Liver (tissue), 9 donors: ENCODE results near the gene FMN2. TPM values are rescaled to one million over a fixed set of nuclear protein-coding genes. Genes with fewer than 3 reads are reported as not detected.

ENCODE experiments used
- DNase-seq: peaks from one replicate; pipeline ENCODE4 v3.0.0-alpha.2; 2017; ENCODE audit warnings: low spot score
- H3K27ac ChIP-seq, 2 donors: one replicate each; pipeline ENCODE4 v1.7.0; 2013; ENCODE audit warnings: inconsistent platforms in 2 of 2, low read length in 2 of 2, control low read depth in 1 of 2, low read depth in 1 of 2, mild to moderate bottlenecking in 1 of 2
- H3K27me3 ChIP-seq, 4 donors: one replicate each; pipeline versions ENCODE4 v1.6.1 to v1.7.0; 2013; ENCODE audit warnings: low read length in 3 of 4, inconsistent platforms in 1 of 4, mild to moderate bottlenecking in 1 of 4, moderate library complexity in 1 of 4; ENCODE audit not compliant: control insufficient read depth in 4 of 4, insufficient read depth in 4 of 4
- H3K36me3 ChIP-seq, 4 donors: one replicate each; pipeline versions ENCODE4 v1.6.1 to v1.7.0; 2013; ENCODE audit warnings: low read length in 3 of 4, mild to moderate bottlenecking in 3 of 4, low read depth in 1 of 4, moderate library complexity in 1 of 4; ENCODE audit not compliant: control insufficient read depth in 4 of 4, insufficient read depth in 3 of 4
- H3K4me1 ChIP-seq, 4 donors: one replicate each; pipeline versions ENCODE4 v1.6.1 to v1.7.0; 2013; ENCODE audit warnings: low read length in 3 of 4, mild to moderate bottlenecking in 3 of 4, moderate library complexity in 1 of 4; ENCODE audit not compliant: control insufficient read depth in 4 of 4, insufficient read depth in 4 of 4
- H3K4me3 ChIP-seq, 3 donors: one replicate each; pipeline versions ENCODE4 v1.6.1 to v1.7.0; 2013; ENCODE audit warnings: low read length in 3 of 3, control low read depth in 1 of 3, low read depth in 1 of 3, mild to moderate bottlenecking in 1 of 3
- H3K9ac ChIP-seq, 2 donors: one replicate each; pipeline ENCODE4 v1.7.0; 2013; ENCODE audit warnings: low read length in 2 of 2, mild to moderate bottlenecking in 2 of 2, moderate library complexity in 2 of 2, control low read depth in 1 of 2, low read depth in 1 of 2
- H3K9me3 ChIP-seq, 4 donors: one replicate each; pipeline versions ENCODE4 v1.6.1 to v1.7.0; 2013; ENCODE audit warnings: low read length in 3 of 4; ENCODE audit not compliant: control insufficient read depth in 4 of 4
- EGR1 ChIP-seq, 2 donors: IDR thresholded peaks; 2 replicates each; pipeline ENCODE4 v1.6.1; 2016 to 2018; ENCODE audit warnings: antibody characterized with exemption in 2 of 2, low read depth in 2 of 2
- FOXA1 ChIP-seq: IDR thresholded peaks from 2 replicates; pipeline ENCODE4 v1.6.1; 2016; ENCODE audit warnings: antibody characterized with exemption
- FOXA2 ChIP-seq: IDR thresholded peaks from 2 replicates; pipeline ENCODE4 v1.6.1; 2016; ENCODE audit warnings: antibody characterized with exemption
- GABPA ChIP-seq, 2 donors: IDR thresholded peaks in 1 of 2; conservative IDR thresholded peaks in 1 of 2; 2 replicates each; pipeline ENCODE4 v1.6.1; 2016; ENCODE audit warnings: antibody characterized with exemption in 2 of 2, mild to moderate bottlenecking in 1 of 2, moderate library complexity in 1 of 2
- HNF4A ChIP-seq, 2 donors: conservative IDR thresholded peaks; 2 replicates each; pipeline ENCODE4 v1.6.1; 2016; ENCODE audit warnings: antibody characterized with exemption in 2 of 2, mild to moderate bottlenecking in 2 of 2
- HNF4G ChIP-seq: IDR thresholded peaks from 2 replicates; pipeline ENCODE4 v1.6.1; 2016; ENCODE audit warnings: antibody characterized with exemption
- NR2F2 ChIP-seq: IDR thresholded peaks from 2 replicates; pipeline ENCODE4 v1.6.1; 2016; ENCODE audit warnings: antibody characterized with exemption
- RAD21 ChIP-seq, 2 donors: IDR thresholded peaks; 2 replicates each; pipeline ENCODE4 v1.6.1; 2016; ENCODE audit warnings: antibody characterized with exemption in 2 of 2, mild to moderate bottlenecking in 2 of 2
- RXRA ChIP-seq, 2 donors: IDR thresholded peaks; 2 replicates each; pipeline ENCODE4 v1.6.1; 2017 to 2018; ENCODE audit warnings: antibody characterized with exemption in 2 of 2, mild to moderate bottlenecking in 1 of 2
- SP1 ChIP-seq: IDR thresholded peaks from 2 replicates; pipeline ENCODE4 v1.6.1; 2018; ENCODE audit warnings: antibody characterized with exemption, mild to moderate bottlenecking
- TAF1 ChIP-seq: conservative IDR thresholded peaks from 2 replicates; pipeline ENCODE4 v1.6.1; 2016; ENCODE audit warnings: antibody characterized with exemption, mild to moderate bottlenecking
- YY1 ChIP-seq: IDR thresholded peaks from 2 replicates; pipeline ENCODE4 v1.6.1; 2016; ENCODE audit warnings: antibody characterized with exemption, mild to moderate bottlenecking
- WGBS: extraction: QIAGEN DNeasy Blood & Tissue Kit; methylation state at CpG from one replicate; pipeline ENCODE4 v1.1.7; 2013; 5-methylcytosine and 5-hydroxymethylcytosine counted together
- polyA plus RNA-seq, 2 donors: library from polyadenylated mRNA; stranded (reverse) in 1 of 2; unstranded in 1 of 2; fragments of 200-250 nt in 1 of 2; fragments of >200 nt in 1 of 2; fragmentation: Nextera tagmentation in 1 of 2; extraction: Ambion mirVana in 1 of 2; gene quantifications; one replicate each; pipeline versions ENCODE4 v1.2.1 to v1.2.3, GENCODE V29; 2013 to 2015
- total RNA-seq, 2 donors: library from RNA; depleted of rRNA; stranded (reverse); fragments of >200 nt; gene quantifications; one replicate each; pipeline ENCODE4 v1.2.3, GENCODE V29; 2014
- TF ChIP-seq, protein P1 (sequence below): IDR thresholded peaks from 2 replicates; pipeline ENCODE4 v1.6.1; 2016; ENCODE audit warnings: antibody characterized with exemption
- TF ChIP-seq, protein P2 (sequence below): IDR thresholded peaks from 2 replicates; pipeline ENCODE4 v1.6.1; 2016; ENCODE audit warnings: antibody characterized with exemption
- TF ChIP-seq, protein P3 (sequence below): fragments of 150-350 bp; IDR thresholded peaks from 2 replicates; pipeline ENCODE4 v1.5.1; 2017; ENCODE audit warnings: improper control_type of control experiment, low read depth, low read length; ENCODE audit not compliant: missing input control
- TF ChIP-seq, protein P4 (sequence below): IDR thresholded peaks from 2 replicates; pipeline ENCODE4 v1.6.1; 2016; ENCODE audit warnings: antibody characterized with exemption
- TF ChIP-seq, protein P5 (sequence below): IDR thresholded peaks from 2 replicates; pipeline ENCODE4 v1.6.1; 2016; ENCODE audit warnings: antibody characterized with exemption, mild to moderate bottlenecking
- donor health status: healthy.
- donor health status: healthy.
- donor health status: healthy.
- donor health status: healthy.
- donor health status: healthy.

FMN2 gene
- total and polyA plus RNA-seq, 4 donors = 0.17 TPM; not detected in 3

DNA sequence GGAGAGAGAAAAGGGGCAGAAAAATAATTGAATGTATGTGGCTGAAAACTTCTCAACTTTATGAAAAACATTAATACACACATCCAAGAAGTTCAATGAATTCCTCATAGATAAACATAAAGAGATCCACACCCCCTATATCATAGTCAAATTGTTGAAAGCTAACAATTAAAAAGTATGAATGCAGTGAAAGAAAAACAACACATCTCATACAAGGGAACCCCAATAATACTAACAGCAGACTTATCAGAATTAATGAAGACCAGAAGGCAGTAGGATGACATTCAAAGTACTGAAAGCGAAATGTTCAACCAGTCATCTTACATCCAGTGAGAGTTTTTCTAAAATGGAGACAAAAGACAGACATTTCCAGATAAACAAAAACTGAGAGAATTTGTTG lies 134.4 kb downstream of the FMN2 start (continued):
- TF ChIP-seq GABPA (IDR thresholded peaks at IDR 0.05 in 1 of 2, conservative IDR thresholded peaks at IDR 0.05 in 1 of 2) = no peak
- no peak for TF ChIP-seq TAF1
- no peak for TF ChIP-seq RAD21 (IDR thresholded peaks at IDR 0.05)
- TF ChIP-seq FOXA2 = no peak
- no peak for TF ChIP-seq FOXA1
- TF ChIP-seq, protein P1, sequence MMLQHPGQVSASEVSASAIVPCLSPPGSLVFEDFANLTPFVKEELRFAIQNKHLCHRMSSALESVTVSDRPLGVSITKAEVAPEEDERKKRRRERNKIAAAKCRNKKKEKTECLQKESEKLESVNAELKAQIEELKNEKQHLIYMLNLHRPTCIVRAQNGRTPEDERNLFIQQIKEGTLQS = no peak

DNA sequence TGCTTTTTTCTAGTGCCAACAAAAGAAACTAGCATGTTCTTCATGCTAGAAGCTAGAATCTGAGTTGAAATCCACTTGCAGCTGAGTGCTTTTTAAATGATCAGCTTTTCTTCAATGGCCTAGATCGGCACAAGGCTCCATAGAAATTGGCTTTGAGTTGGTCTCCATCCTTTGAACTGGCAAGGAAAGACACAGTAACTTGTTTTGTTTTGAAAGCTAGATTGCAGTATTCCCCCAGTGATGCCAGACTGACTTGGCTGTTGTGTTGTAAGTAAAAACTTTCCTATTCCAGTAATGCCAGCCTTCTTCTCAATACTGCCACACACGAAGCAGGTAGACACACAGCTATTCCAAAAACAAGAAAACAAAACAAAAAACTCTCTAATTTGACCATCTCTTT lies 139.1 kb downstream of the FMN2 start:
- 79% methylated on average over 2 of the region's 2 CpGs for WGBS
- Histone ChIP-seq H3K27ac (no peak overlapping the region), H3K36me3 (no peaks in the 10 kb centered on the region), H3K9me3 (peaks cover 0 to 4% (median 2%) of the 10 kb centered on the region in 4 donors), H3K4me1 (no peaks in the 10 kb centered on the region), H3K27me3 (peaks cover 0 to 3% (median 0%) of the 10 kb centered on the region in 4 donors), H3K4me3 (no peak overlapping the region), H3K9ac (no peak overlapping the region)
- no peak for DNase-seq
- TF ChIP-seq FOXA2 = no peak
- TF ChIP-seq HNF4A (conservative IDR thresholded peaks at IDR 0.05) = no peak
- TF ChIP-seq GABPA (IDR thresholded peaks at IDR 0.05 in 1 of 2, conservative IDR thresholded peaks at IDR 0.05 in 1 of 2) = no peak
- no peak for TF ChIP-seq RAD21 (IDR thresholded peaks at IDR 0.05)
- TF ChIP-seq, protein P2, sequence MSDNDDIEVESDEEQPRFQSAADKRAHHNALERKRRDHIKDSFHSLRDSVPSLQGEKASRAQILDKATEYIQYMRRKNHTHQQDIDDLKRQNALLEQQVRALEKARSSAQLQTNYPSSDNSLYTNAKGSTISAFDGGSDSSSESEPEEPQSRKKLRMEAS = no peak
- TF ChIP-seq FOXA1 = no peak
- TF ChIP-seq TAF1 = no peak
- no peak for TF ChIP-seq NR2F2
- TF ChIP-seq, protein P3, sequence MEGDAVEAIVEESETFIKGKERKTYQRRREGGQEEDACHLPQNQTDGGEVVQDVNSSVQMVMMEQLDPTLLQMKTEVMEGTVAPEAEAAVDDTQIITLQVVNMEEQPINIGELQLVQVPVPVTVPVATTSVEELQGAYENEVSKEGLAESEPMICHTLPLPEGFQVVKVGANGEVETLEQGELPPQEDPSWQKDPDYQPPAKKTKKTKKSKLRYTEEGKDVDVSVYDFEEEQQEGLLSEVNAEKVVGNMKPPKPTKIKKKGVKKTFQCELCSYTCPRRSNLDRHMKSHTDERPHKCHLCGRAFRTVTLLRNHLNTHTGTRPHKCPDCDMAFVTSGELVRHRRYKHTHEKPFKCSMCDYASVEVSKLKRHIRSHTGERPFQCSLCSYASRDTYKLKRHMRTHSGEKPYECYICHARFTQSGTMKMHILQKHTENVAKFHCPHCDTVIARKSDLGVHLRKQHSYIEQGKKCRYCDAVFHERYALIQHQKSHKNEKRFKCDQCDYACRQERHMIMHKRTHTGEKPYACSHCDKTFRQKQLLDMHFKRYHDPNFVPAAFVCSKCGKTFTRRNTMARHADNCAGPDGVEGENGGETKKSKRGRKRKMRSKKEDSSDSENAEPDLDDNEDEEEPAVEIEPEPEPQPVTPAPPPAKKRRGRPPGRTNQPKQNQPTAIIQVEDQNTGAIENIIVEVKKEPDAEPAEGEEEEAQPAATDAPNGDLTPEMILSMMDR = no peak
- TF ChIP-seq HNF4G = no peak
- no peak for TF ChIP-seq EGR1 (IDR thresholded peaks at IDR 0.05; ENCODE audit: low read depth in 2 of 2)
- no peak for TF ChIP-seq SP1
- TF ChIP-seq, protein P4, sequence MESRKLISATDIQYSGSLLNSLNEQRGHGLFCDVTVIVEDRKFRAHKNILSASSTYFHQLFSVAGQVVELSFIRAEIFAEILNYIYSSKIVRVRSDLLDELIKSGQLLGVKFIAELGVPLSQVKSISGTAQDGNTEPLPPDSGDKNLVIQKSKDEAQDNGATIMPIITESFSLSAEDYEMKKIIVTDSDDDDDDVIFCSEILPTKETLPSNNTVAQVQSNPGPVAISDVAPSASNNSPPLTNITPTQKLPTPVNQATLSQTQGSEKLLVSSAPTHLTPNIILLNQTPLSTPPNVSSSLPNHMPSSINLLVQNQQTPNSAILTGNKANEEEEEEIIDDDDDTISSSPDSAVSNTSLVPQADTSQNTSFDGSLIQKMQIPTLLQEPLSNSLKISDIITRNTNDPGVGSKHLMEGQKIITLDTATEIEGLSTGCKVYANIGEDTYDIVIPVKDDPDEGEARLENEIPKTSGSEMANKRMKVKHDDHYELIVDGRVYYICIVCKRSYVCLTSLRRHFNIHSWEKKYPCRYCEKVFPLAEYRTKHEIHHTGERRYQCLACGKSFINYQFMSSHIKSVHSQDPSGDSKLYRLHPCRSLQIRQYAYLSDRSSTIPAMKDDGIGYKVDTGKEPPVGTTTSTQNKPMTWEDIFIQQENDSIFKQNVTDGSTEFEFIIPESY = no peak
- TF ChIP-seq, protein P1 = no peak
- no peak for TF ChIP-seq RXRA (IDR thresholded peaks at IDR 0.05)
- TF ChIP-seq YY1 = no peak
- TF ChIP-seq, protein P5, sequence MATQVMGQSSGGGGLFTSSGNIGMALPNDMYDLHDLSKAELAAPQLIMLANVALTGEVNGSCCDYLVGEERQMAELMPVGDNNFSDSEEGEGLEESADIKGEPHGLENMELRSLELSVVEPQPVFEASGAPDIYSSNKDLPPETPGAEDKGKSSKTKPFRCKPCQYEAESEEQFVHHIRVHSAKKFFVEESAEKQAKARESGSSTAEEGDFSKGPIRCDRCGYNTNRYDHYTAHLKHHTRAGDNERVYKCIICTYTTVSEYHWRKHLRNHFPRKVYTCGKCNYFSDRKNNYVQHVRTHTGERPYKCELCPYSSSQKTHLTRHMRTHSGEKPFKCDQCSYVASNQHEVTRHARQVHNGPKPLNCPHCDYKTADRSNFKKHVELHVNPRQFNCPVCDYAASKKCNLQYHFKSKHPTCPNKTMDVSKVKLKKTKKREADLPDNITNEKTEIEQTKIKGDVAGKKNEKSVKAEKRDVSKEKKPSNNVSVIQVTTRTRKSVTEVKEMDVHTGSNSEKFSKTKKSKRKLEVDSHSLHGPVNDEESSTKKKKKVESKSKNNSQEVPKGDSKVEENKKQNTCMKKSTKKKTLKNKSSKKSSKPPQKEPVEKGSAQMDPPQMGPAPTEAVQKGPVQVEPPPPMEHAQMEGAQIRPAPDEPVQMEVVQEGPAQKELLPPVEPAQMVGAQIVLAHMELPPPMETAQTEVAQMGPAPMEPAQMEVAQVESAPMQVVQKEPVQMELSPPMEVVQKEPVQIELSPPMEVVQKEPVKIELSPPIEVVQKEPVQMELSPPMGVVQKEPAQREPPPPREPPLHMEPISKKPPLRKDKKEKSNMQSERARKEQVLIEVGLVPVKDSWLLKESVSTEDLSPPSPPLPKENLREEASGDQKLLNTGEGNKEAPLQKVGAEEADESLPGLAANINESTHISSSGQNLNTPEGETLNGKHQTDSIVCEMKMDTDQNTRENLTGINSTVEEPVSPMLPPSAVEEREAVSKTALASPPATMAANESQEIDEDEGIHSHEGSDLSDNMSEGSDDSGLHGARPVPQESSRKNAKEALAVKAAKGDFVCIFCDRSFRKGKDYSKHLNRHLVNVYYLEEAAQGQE = no peak
